K562 (cell line): ENCODE data around the gene KIF12. TPM values are rescaled to one million over a fixed set of nuclear protein-coding genes. Genes with fewer than 3 reads are reported as not detected.

Experiments used
- ATAC-seq: fragments of 200-7000 bp; cut with Tn5 transposase; 3 replicates; pipeline ENCODE4 v1.9.1; 2020; ENCODE audit warnings: moderate library complexity
- BruUV-seq: library from RNA; stranded (reverse); fragments of 400-500 nt; replicated peaks from 2 replicates; lab custom pipeline; 2021; lab: Mats Ljungman, UMichigan
- CTCF ChIA-PET: fragments of 300-600 bp; formaldehyde crosslinking; extraction: SDS; loops from one replicate; lab custom pipeline; 2021; ENCODE audit warnings: low intra/inter-chr PET ratio; lab: Yijun Ruan, JAX
- POLR2A ChIA-PET: fragments of 300-600, 350-650 bp; sonication (Branson Sonifier 250); formaldehyde crosslinking; extraction: SDS; loops from one replicate; lab custom pipeline; 2021; ENCODE audit warnings: antibody characterized with exemption, inconsistent platforms; lab: Yijun Ruan, JAX
- DNase-seq, 4 experiments: peaks; one replicate each; pipeline versions ENCODE4 v3.0.0 to v3.0.0-alpha.2; 2011 to 2018; ENCODE audit warnings: low spot score in 3 of 4, mixed read lengths in 3 of 4; ENCODE audit errors: extremely low read depth in 1 of 4
- FAIRE-seq: peaks from 2 replicates; lab custom pipeline; 2011; peaks lifted over from hg19 to GRCh38; lab: Jason Lieb, UNC
- H2AFZ ChIP-seq: 2 replicates; pipeline ENCODE4 v1.6.0; 2011; ENCODE audit warnings: low read depth, low read length, control low read depth, inconsistent platforms
- H3K27ac ChIP-seq: fragments of 200-600 bp; 3 replicates; pipeline ENCODE4 v1.8.0; 2011; ENCODE audit warnings: low read depth, mild to moderate bottlenecking, control low read depth, inconsistent platforms, low read length, moderate library complexity, mixed read lengths; ENCODE audit errors: extremely low read depth
- H3K27me3 ChIP-seq, 2 experiments: fragments of 300-600 bp in 1 of 2; 2 replicates in 1 of 2; 3 replicates in 1 of 2; pipeline versions ENCODE4 v1.6.0 to v1.8.0; 2011; ENCODE audit warnings: inconsistent platforms in 2 of 2, low read length in 2 of 2, mild to moderate bottlenecking in 1 of 2, mixed read lengths in 1 of 2, moderate library complexity in 1 of 2; ENCODE audit not compliant: control insufficient read depth in 2 of 2, insufficient read depth in 2 of 2
- H3K36me3 ChIP-seq: fragments of 300-600 bp; 3 replicates; pipeline ENCODE4 v1.8.0; 2011; ENCODE audit warnings: mild to moderate bottlenecking, low read length, inconsistent platforms; ENCODE audit not compliant: control insufficient read depth, insufficient read depth
- H3K4me1 ChIP-seq, 2 experiments: fragments of 200-600 bp in 1 of 2; replicated peaks in 1 of 2; 2 replicates in 1 of 2; 3 replicates in 1 of 2; pipeline versions ENCODE4 v1.5.1 to v1.8.0; 2011; ENCODE audit warnings: inconsistent platforms in 2 of 2, low read length in 2 of 2, mild to moderate bottlenecking in 1 of 2, mixed read lengths in 1 of 2, moderate library complexity in 1 of 2; ENCODE audit not compliant: control insufficient read depth in 2 of 2, insufficient read depth in 2 of 2
- H3K4me2 ChIP-seq: 2 replicates; pipeline ENCODE4 v1.6.1; 2011; ENCODE audit warnings: low read length, control low read depth, inconsistent platforms, mixed read lengths; ENCODE audit not compliant: insufficient read depth
- H3K4me3 ChIP-seq: fragments of 200-600 bp; sonication (generic), shearing (Covaris generic); 2 replicates; pipeline ENCODE4 v1.5.1; 2016; ENCODE audit warnings: control low read depth, inconsistent platforms
- H3K79me2 ChIP-seq: fragments of 200-600 bp; 3 replicates; pipeline ENCODE4 v1.8.0; 2011; ENCODE audit warnings: low read length, inconsistent platforms; ENCODE audit not compliant: control insufficient read depth, insufficient read depth
- H3K9ac ChIP-seq, 2 experiments: 2 replicates each; pipeline versions ENCODE4 v1.6.0 to v1.6.1; 2011; ENCODE audit warnings: low read depth in 2 of 2, low read length in 2 of 2, control low read depth in 1 of 2, inconsistent platforms in 1 of 2, mild to moderate bottlenecking in 1 of 2, mixed read lengths in 1 of 2; ENCODE audit not compliant: insufficient read depth in 1 of 2
- H3K9me1 ChIP-seq: one replicate; pipeline ENCODE4 v1.6.0; 2011; ENCODE audit warnings: inconsistent platforms, mild to moderate bottlenecking, low read length, moderate library complexity; ENCODE audit not compliant: control insufficient read depth, insufficient read depth
- H3K9me3 ChIP-seq: replicated peaks from 2 replicates; pipeline ENCODE4 v1.5.1; 2011; ENCODE audit warnings: low read depth, low read length, inconsistent platforms; ENCODE audit not compliant: control insufficient read depth, insufficient read depth
- H4K20me1 ChIP-seq: replicated peaks from 2 replicates; pipeline ENCODE4 v1.6.1; 2011; ENCODE audit warnings: low read length, inconsistent platforms, mixed read lengths; ENCODE audit not compliant: control insufficient read depth, insufficient read depth
- CREB1 ChIP-seq, 2 experiments: sonication (generic) in 1 of 2; formaldehyde crosslinking in 1 of 2; IDR thresholded peaks; 2 replicates each; pipeline versions ENCODE4 v1.6.1 to v1.8.0; 2012 to 2022; ENCODE audit warnings: inconsistent platforms in 1 of 2, mild to moderate bottlenecking in 1 of 2, missing genetic modification reagents in 1 of 2, moderate library complexity in 1 of 2
- CTCF ChIP-seq, 3 experiments: IDR thresholded peaks in 2 of 3; conservative IDR thresholded peaks in 1 of 3; 2 replicates each; pipeline ENCODE4 v1.5.1; 2011 to 2012; ENCODE audit warnings: low read length in 3 of 3, mild to moderate bottlenecking in 3 of 3, control low read depth in 2 of 3, improper control_type of control experiment in 1 of 3, inconsistent platforms in 1 of 3, low read depth in 1 of 3, mixed read lengths in 1 of 3, moderate library complexity in 1 of 3; ENCODE audit not compliant: insufficient read depth in 2 of 3
- ELF4 ChIP-seq: fragments of 450-650 bp; formaldehyde crosslinking; IDR thresholded peaks from 2 replicates; pipeline ENCODE4 v1.4.0; 2022; ENCODE audit warnings: missing genetic modification characterization
- ZNF277 ChIP-seq: fragments of 250-450 bp; sonication (Bioruptor Pico); IDR thresholded peaks from 2 replicates; pipeline ENCODE4 v1.8.0; 2022; ENCODE audit warnings: inconsistent platforms, mild to moderate bottlenecking, moderate library complexity, borderline replicate concordance
- WGBS: fragments of 100-300 bp; shearing (Covaris generic); methylation state at CpG from one replicate; pipeline ENCODE4 v1.1.6; 2016; ENCODE audit warnings: low coverage, mixed read lengths; ENCODE audit not compliant: insufficient coverage; ENCODE audit errors: missing lambda C conversion rate; 5-methylcytosine and 5-hydroxymethylcytosine counted together
- in situ Hi-C: fragments of 300-500 bp; cut with MboI; formaldehyde crosslinking; loops from 4 replicates; pipeline ENCODE4 v1.15.0; 2018; ENCODE audit warnings: inconsistent platforms, mixed read lengths
- intact Hi-C: fragments of 100-400 bp; cut with micrococcal nuclease; formaldehyde crosslinking; loops from 2 replicates; pipeline ENCODE4 v1.14.2; 2022
- polyA plus RNA-seq, 8 experiments: library from polyadenylated mRNA; depleted of rRNA in 4 of 8; stranded (reverse) in 5 of 8; unstranded in 3 of 8; fragments of >200 nt; fragmentation: Nextera tagmentation in 2 of 8; fragmentation: Illumina TruSeq in 1 of 8; extraction: Ambion mirVana in 2 of 8; extraction: Trizol in 1 of 8; gene quantifications; 2 replicates each; pipeline versions ENCODE4 v1.2.1 to v1.2.3, GENCODE V29; 2011 to 2014; ENCODE audit warnings: inconsistent platforms in 1 of 8, missing spikeins in 1 of 8
- total RNA-seq, 7 experiments: library from RNA; depleted of rRNA in 6 of 7; stranded (reverse); fragments of >200 nt in 6 of 7; fragmentation: Illumina TruSeq in 2 of 7; extraction: Trizol in 2 of 7; gene quantifications; 2 replicates each; pipeline versions ENCODE4 v1.2.1 to v1.2.3, GENCODE V29; 2011 to 2021; ENCODE audit warnings: low replicate concordance in 1 of 7

The KIF12 gene
- total and polyA plus RNA-seq, 9 of the 15 experiments (the other 6 are each of a cell fraction or from before 2014, with no cell fraction given) = not detected

- TF ChIP-seq CTCF (IDR thresholded peaks at IDR 0.05 in 2 of 3, conservative IDR thresholded peaks at IDR 0.05 in 1 of 3; ENCODE audit: insufficient read depth in 2 of 3, low read depth in 1 of 3, low read length in 3 of 3) = peak in 2 of 3 experiments; percentile 10 to 19; a peak in 1 of 6 replicates
- TF ChIP-seq ZNF277 (CRISPR knock-in tag) = no peak
- TF ChIP-seq CREB1 (IDR thresholded peaks at IDR 0.05) = no peak
- TF ChIP-seq CREB1 (CRISPR knock-in tag; IDR thresholded peaks at IDR 0.05) = no peak
- no peak for TF ChIP-seq ELF4 (CRISPR knock-in tag)
- TF ChIP-seq, all 486 proteins: peak for 1
- in situ Hi-C loops = no loop called here
- Histone ChIP-seq H3K27ac (no peak overlapping the region), H3K36me3 (no peaks in the 10 kb centered on the region), H3K79me2 (no peaks in the 10 kb centered on the region), H3K9me3 (no peaks in the 10 kb centered on the region), H3K27me3 (peaks cover 4 to 25% of the 10 kb centered on the region in 2 experiments; a peak in 3 of 5 replicates), H2AFZ (no peak overlapping the region), H3K9ac (no peak overlapping the region), H3K9me1 (no peaks in the 10 kb centered on the region), H3K4me1 (peaks cover 5 to 6% of the 10 kb centered on the region in 2 experiments; a peak in 4 of 5 replicates), H4K20me1 (no peaks in the 10 kb centered on the region), H3K4me3 (no peak overlapping the region), H3K4me2 (no peak overlapping the region)
- DNase-seq (no peak), FAIRE-seq (no peak), ATAC-seq (peak; percentile 66; the same call in 2 of the 3 replicates)
- ChIA-PET CTCF (no interaction called here), POLR2A (interaction anchor here (1.6 kb wide), 1 partner anchor 12 kb away, joined by 4 read pairs; no protein-coding TSS in a partner anchor)
- no TSS peak for BruUV-seq
- intact Hi-C loops = loop anchor here (5.0 kb wide), 1 partner anchor 339 kb away; no protein-coding TSS in a partner anchor
- 2% methylated on average over 13 of the region's 14 CpGs for WGBS
These were observed 22.6 kb downstream of the KIF12 start for GRCh38 chr9:114076237-114077161.
